Left ventricle myocardium inferior (tissue), 1 donor: Measurements from ENCODE around the gene LATS2. TPM values are rescaled to one million over a fixed set of nuclear protein-coding genes. Genes with fewer than 3 reads are reported as not detected.

Experiments
- DNase-seq: peaks from one replicate; pipeline ENCODE4 v3.0.0-alpha.2; 2020
- H3K27ac ChIP-seq: fragments of 200-600 bp; replicated peaks from 2 replicates; pipeline ENCODE4 v1.8.0; 2021
- H3K27me3 ChIP-seq: fragments of 200-600 bp; 2 replicates; pipeline ENCODE4 v1.8.0; 2021; ENCODE audit warnings: low read depth
- H3K36me3 ChIP-seq: fragments of 200-600 bp; 2 replicates; pipeline ENCODE4 v1.8.0; 2021
- H3K4me1 ChIP-seq: fragments of 200-600 bp; 2 replicates; pipeline ENCODE4 v1.8.0; 2021
- H3K4me3 ChIP-seq: fragments of 200-600 bp; 2 replicates; pipeline ENCODE4 v1.8.0; 2021; ENCODE audit warnings: mild to moderate bottlenecking, moderate library complexity
- H3K9me3 ChIP-seq: fragments of 200-600 bp; replicated peaks from 2 replicates; pipeline ENCODE4 v1.8.0; 2021
- intact Hi-C: fragments of 100-400 bp; cut with micrococcal nuclease; formaldehyde crosslinking; loops from one replicate; pipeline ENCODE4 v1.11.0; 2022
- total RNA-seq: library from RNA; stranded (reverse); fragmentation: NEBNext Ultra II Directional; extraction: Animal tissue kit (Norgen Biotek cat#: 25700); gene quantifications from one replicate; pipeline ENCODE4 v1.2.1, GENCODE V29; 2021
- TF ChIP-seq, protein P1 (sequence below): fragments of 200-600 bp; IDR thresholded peaks from 2 replicates; pipeline ENCODE4 v1.8.0; 2021; ENCODE audit warnings: antibody characterized with exemption, mild to moderate bottlenecking, borderline replicate concordance
- donor health status: DM: no; HTN: yes; CAD: no; lungs with severe emphysema.

The LATS2 gene
- total RNA-seq, 1 donor from 2014 or later: 20.2 TPM

DNA sequence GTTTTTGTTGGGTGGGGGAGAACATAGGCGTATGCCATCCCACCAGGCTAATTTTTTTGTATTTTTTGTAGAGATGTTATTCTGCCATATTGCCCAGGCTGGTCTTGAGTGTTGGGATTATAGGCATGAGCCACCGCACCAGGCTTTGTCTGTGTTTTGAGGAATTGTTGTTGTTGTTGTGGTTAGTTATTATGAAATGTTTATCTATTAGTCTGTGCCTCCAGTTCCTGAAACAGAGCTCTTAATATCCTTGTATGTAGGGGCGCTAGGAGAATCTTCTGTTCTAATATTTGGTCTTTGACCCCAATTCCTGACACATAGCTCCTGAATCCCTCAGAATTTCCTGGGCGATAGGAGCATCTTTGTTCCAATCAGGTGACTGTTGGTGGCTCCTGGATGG, 5.6 kb upstream of the LATS2 start:
- TF ChIP-seq, protein P1, sequence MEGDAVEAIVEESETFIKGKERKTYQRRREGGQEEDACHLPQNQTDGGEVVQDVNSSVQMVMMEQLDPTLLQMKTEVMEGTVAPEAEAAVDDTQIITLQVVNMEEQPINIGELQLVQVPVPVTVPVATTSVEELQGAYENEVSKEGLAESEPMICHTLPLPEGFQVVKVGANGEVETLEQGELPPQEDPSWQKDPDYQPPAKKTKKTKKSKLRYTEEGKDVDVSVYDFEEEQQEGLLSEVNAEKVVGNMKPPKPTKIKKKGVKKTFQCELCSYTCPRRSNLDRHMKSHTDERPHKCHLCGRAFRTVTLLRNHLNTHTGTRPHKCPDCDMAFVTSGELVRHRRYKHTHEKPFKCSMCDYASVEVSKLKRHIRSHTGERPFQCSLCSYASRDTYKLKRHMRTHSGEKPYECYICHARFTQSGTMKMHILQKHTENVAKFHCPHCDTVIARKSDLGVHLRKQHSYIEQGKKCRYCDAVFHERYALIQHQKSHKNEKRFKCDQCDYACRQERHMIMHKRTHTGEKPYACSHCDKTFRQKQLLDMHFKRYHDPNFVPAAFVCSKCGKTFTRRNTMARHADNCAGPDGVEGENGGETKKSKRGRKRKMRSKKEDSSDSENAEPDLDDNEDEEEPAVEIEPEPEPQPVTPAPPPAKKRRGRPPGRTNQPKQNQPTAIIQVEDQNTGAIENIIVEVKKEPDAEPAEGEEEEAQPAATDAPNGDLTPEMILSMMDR: no peak
- no peaks in the 10 kb centered on the region for H3K9me3 ChIP-seq
- H3K4me3 ChIP-seq: no peak overlapping the region
- intact Hi-C loops: no loop called here
- DNase-seq: no peak
- no peaks in the 10 kb centered on the region for H3K36me3 ChIP-seq
- H3K4me1 ChIP-seq: peaks cover 2% of the 10 kb centered on the region
- H3K27me3 ChIP-seq: no peaks in the 10 kb centered on the region
- no peak overlapping the region for H3K27ac ChIP-seq

DNA sequence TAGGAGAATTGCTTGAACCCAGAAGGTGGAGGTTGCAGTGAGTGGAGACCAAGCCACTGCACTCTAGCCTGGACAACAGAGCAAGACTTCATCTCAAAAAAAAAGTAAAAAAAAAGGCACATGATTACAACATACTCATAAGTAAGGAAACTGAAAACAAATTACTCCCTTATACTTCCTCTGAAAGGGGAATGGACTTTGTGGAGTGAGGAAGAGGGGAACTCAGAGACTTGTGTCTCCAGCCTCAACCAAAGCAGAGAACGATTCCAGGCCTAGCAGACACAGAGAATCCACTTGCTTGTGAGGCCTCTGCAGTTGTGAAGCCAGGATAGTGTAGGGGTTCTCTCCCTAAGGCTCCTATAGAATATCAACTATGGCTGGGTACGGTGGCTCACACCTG, 4.3 kb upstream of the LATS2 start:
- Histone ChIP-seq H3K27me3 (no peaks in the 10 kb centered on the region), H3K4me1 (peaks cover 13% of the 10 kb centered on the region), H3K4me3 (no peak overlapping the region), H3K9me3 (no peaks in the 10 kb centered on the region), H3K27ac (no peak overlapping the region), H3K36me3 (no peaks in the 10 kb centered on the region)
- TF ChIP-seq, protein P1: no peak
- intact Hi-C loops: no loop called here
- DNase-seq: no peak

DNA sequence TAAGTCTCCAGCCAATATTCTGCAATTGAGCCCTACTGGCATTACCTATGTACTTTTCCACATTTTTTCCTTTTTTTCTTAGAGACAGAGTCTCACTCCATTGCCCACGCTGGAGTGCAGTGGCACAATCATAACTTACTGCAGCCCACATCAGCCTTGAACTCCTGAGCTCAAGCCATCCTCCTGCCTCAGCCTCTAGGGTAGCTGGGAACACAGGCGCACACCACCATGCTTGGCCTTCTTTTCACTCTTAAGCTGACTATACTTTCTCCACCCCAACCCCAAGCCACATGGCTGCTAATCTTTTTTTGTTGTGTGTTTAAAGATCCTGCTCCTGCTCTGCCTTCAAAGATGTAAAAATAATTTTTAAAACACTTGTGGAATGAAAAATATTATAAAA, 1.6 kb upstream of the LATS2 start:
- intact Hi-C loops: no loop called here
- TF ChIP-seq, protein P1: no peak
- Histone ChIP-seq H3K9me3 (no peaks in the 10 kb centered on the region), H3K27ac (no peak overlapping the region), H3K27me3 (no peaks in the 10 kb centered on the region), H3K36me3 (no peaks in the 10 kb centered on the region), H3K4me1 (peaks cover 39% of the 10 kb centered on the region), H3K4me3 (no peak overlapping the region)
- no peak for DNase-seq

DNA sequence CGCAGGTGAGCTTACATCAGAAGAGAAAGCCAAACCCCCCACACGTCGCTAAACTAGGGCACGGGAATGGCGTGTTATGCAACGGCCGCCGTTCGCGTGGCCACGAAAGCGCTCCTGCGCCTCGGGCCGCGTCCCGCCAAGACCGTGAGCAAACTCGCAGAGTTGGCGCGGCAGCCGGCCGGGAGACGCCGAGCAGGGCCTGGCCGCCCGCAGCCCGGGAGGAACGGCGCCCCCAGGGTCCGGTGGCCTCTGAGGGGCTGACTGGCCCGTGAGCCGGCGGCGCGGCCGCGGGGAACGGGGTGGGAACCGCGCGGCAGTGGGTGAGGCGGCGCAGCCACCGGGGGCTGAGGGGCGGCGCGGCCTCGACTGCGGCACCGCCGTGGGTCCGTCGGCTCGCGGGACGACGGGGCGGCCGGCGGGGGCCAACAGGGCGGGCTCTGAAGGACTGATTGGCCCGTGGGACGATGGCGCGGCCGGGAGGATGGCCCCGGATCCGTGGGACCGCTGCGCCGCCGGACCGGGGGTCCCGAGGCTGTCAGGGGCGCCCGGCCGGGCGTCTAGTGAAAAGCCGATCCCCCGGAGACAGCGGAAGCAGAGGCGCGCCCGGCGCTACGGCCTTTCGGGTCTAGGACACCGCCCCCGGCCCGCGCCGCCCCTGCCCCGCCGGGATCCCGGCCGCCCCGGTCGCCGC, 903 bp downstream of the LATS2 start:
- intact Hi-C loops: no loop called here
- DNase-seq: peak; percentile 63
- H3K4me1 ChIP-seq: peaks cover 65% of the 10 kb centered on the region

DNA sequence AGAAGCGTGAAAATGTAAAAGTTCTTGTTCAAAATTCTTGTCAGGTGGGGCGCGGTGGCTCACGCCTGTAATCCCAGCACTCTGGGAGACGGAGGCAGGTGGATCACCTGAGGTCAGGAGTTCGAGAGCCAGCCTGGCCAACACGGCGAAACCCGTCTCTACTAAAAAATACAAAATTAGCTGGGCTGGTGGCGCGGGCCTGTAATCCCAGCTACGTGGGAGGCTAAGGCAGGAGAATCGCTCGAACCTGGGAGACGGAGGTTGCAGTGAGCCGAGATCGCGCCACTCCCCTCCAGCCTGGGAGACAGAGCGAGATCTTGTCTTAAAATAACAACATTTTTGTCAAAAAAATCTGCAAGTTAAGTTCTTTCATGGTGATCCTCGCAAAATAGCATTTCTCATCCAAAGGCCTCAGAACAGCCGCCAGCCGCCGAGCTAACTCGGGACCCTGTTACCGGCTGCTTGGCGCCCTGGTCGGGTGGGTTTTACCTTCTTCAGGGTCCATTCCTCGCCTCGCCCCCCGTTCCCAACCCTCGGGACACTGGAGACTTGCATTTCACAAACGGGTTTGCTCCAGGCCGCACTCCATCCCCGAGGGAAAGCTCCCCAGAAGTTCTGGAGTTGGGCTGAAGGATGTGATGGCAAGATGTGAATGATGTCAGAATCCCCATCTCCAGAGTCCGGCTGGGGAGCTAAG, 1.6 kb downstream of the LATS2 start:
- DNase-seq: no peak
- intact Hi-C loops: no loop called here
- peaks cover 72% of the 10 kb centered on the region for H3K4me1 ChIP-seq

More for the DNA sequence above, 903 bp downstream of the LATS2 start:
- Histone ChIP-seq H3K27me3 (no peaks in the 10 kb centered on the region), H3K4me3 (peak overlapping the region; percentile 98), H3K36me3 (no peaks in the 10 kb centered on the region), H3K27ac (peak overlapping the region; percentile 100), H3K9me3 (no peaks in the 10 kb centered on the region)
- TF ChIP-seq, protein P1: no peak

More for the DNA sequence above, 1.6 kb downstream of the LATS2 start:
- Histone ChIP-seq H3K27me3 (no peaks in the 10 kb centered on the region), H3K4me3 (peak overlapping the region; percentile 98), H3K36me3 (no peaks in the 10 kb centered on the region), H3K9me3 (no peaks in the 10 kb centered on the region), H3K27ac (peak overlapping the region; percentile 100)
- TF ChIP-seq, protein P1: no peak
